VCaP (cell line): ENCODE data around the gene PROS1.

Source experiments
- H3K27ac ChIP-seq: fragments of 450-650 bp; 2 replicates; pipeline ENCODE4 v1.5.1; 2017
- CTCF ChIP-seq: fragments of 450-650 bp; conservative IDR thresholded peaks from 2 replicates; pipeline ENCODE4 v1.5.1; 2017; ENCODE audit warnings: mild to moderate bottlenecking, moderate library complexity

PROS1 gene

GRCh38 chr3:94008253-94008652 is 34.6 kb upstream of the PROS1 start:
- no peak for TF ChIP-seq CTCF
- H3K27ac ChIP-seq: no peak overlapping the region

GRCh38 chr3:94004301-94004910 is 30.7 kb upstream of the PROS1 start:
- H3K27ac ChIP-seq: no peak overlapping the region
- TF ChIP-seq CTCF: peak; percentile 92

GRCh38 chr3:94001827-94002495 is 28.3 kb upstream of the PROS1 start:
- no peak overlapping the region for H3K27ac ChIP-seq
- TF ChIP-seq CTCF: no peak

- TF ChIP-seq CTCF: no peak
- H3K27ac ChIP-seq: no peak overlapping the region
Observed at GRCh38 chr3:94001191-94001590, 27.5 kb upstream of the PROS1 start.

GRCh38 chr3:93994056-93994455 is 20.4 kb upstream of the PROS1 start:
- H3K27ac ChIP-seq: no peak overlapping the region
- no peak for TF ChIP-seq CTCF

- no peak for TF ChIP-seq CTCF
- H3K27ac ChIP-seq: no peak overlapping the region
Observed at GRCh38 chr3:93992207-93992606, 18.5 kb upstream of the PROS1 start.

- no peak for TF ChIP-seq CTCF
- H3K27ac ChIP-seq: no peak overlapping the region
Observed at GRCh38 chr3:93991631-93992030, 17.9 kb upstream of the PROS1 start.
